ENCODE results near the gene AVL9. TPM values are rescaled to one million over a fixed set of nuclear protein-coding genes. Genes with fewer than 3 reads are reported as not detected.

The AVL9 gene
- total RNA-seq, 1 donor from 2014 or later, result 39.8 TPM

- Mint-ChIP-seq H3K4me1 (no peaks in the 10 kb centered on the region), H3K36me3 (peaks cover 11% of the 10 kb centered on the region), H3K4me3 (no peak overlapping the region), H3K27me3 (ENCODE audit: insufficient read depth, low read depth) (no peaks in the 10 kb centered on the region), H3K9me3 (peaks cover 5% of the 10 kb centered on the region), H3K27ac (no peak overlapping the region)
- Histone ChIP-seq H3K9me3 (ENCODE audit: low read depth) (no peaks in the 10 kb centered on the region), H3F3A (ENCODE audit: low read depth) (no peaks in the 10 kb centered on the region), H2AFZ (replicated peaks) (no peak overlapping the region), H3K79me2 (ENCODE audit: low read depth) (peaks cover 32% of the 10 kb centered on the region), H3K36me3 (no peaks in the 10 kb centered on the region), H3K4me1 (no peaks in the 10 kb centered on the region), H4K20me1 (ENCODE audit: low read depth) (no peaks in the 10 kb centered on the region), H3K4me2 (no peak overlapping the region), H3K4me3 (no peak overlapping the region), H3K27ac (no peak overlapping the region), H3K9ac (no peak overlapping the region), H3K27me3 (no peaks in the 10 kb centered on the region)
- no peak for TF ChIP-seq CTCF (IDR thresholded peaks at IDR 0.05)
- TF ChIP-seq EZH2 (IDR thresholded peaks at IDR 0.05), result no peak
- TF ChIP-seq EZH2phosphoT487 (IDR thresholded peaks at IDR 0.05), result no peak
- no peak for DNase-seq (ENCODE audit: low spot score)
Measured at GRCh38 chr7:32539919-32540531, 44.7 kb downstream of the AVL9 start.

- H3K27me3 ChIP-seq, result no peaks in the 10 kb centered on the region
- DNase-seq (ENCODE audit: low spot score), result no peak
- H3K79me2 ChIP-seq (ENCODE audit: low read depth), result peaks cover 22% of the 10 kb centered on the region
- no peaks in the 10 kb centered on the region for H3K9me3 ChIP-seq (ENCODE audit: low read depth)
- H4K20me1 ChIP-seq (ENCODE audit: low read depth), result no peaks in the 10 kb centered on the region
- Mint-ChIP-seq H3K9me3 (peaks cover 3% of the 10 kb centered on the region), H3K27ac (no peak overlapping the region), H3K36me3 (peaks cover 16% of the 10 kb centered on the region), H3K4me3 (no peak overlapping the region), H3K4me1 (no peaks in the 10 kb centered on the region), H3K27me3 (ENCODE audit: insufficient read depth, low read depth) (no peaks in the 10 kb centered on the region)
- no peak overlapping the region for H3K27ac ChIP-seq
- H3K4me2 ChIP-seq, result no peak overlapping the region
- TF ChIP-seq EZH2 (IDR thresholded peaks at IDR 0.05) (no peak), CTCF (IDR thresholded peaks at IDR 0.05) (no peak), EZH2phosphoT487 (IDR thresholded peaks at IDR 0.05) (no peak)
- H2AFZ ChIP-seq (replicated peaks), result no peak overlapping the region
- H3K4me3 ChIP-seq, result no peak overlapping the region
- H3K4me1 ChIP-seq, result no peaks in the 10 kb centered on the region
- H3K36me3 ChIP-seq, result no peaks in the 10 kb centered on the region
- H3K9ac ChIP-seq, result no peak overlapping the region
- no peaks in the 10 kb centered on the region for H3F3A ChIP-seq (ENCODE audit: low read depth)
Measured at GRCh38 chr7:32542595-32542994, 47.3 kb downstream of the AVL9 start.

- no peak for DNase-seq (ENCODE audit: low spot score)
- no peaks in the 10 kb centered on the region for H3K9me3 Mint-ChIP-seq
- Histone ChIP-seq H3K27me3 (no peaks in the 10 kb centered on the region), H3K9me3 (ENCODE audit: low read depth) (no peaks in the 10 kb centered on the region), H3K27ac (no peak overlapping the region), H2AFZ (replicated peaks) (no peak overlapping the region), H4K20me1 (ENCODE audit: low read depth) (no peaks in the 10 kb centered on the region), H3F3A (ENCODE audit: low read depth) (no peaks in the 10 kb centered on the region), H3K4me3 (no peak overlapping the region), H3K4me1 (no peaks in the 10 kb centered on the region), H3K36me3 (peaks cover 13% of the 10 kb centered on the region), H3K9ac (no peak overlapping the region), H3K79me2 (ENCODE audit: low read depth) (no peaks in the 10 kb centered on the region), H3K4me2 (no peak overlapping the region)
- peaks cover 18% of the 10 kb centered on the region for H3K36me3 Mint-ChIP-seq
- H3K27ac Mint-ChIP-seq, result no peak overlapping the region
- no peaks in the 10 kb centered on the region for H3K27me3 Mint-ChIP-seq (ENCODE audit: insufficient read depth, low read depth)
- no peak overlapping the region for H3K4me3 Mint-ChIP-seq
- H3K4me1 Mint-ChIP-seq, result no peaks in the 10 kb centered on the region
- TF ChIP-seq EZH2phosphoT487 (IDR thresholded peaks at IDR 0.05) (no peak), CTCF (IDR thresholded peaks at IDR 0.05) (no peak), EZH2 (IDR thresholded peaks at IDR 0.05) (no peak)
Measured at GRCh38 chr7:32559480-32559879, 64.2 kb downstream of the AVL9 start.

Data from neural progenitor cell (in vitro differentiated cells).